ENCODE measurements around the gene PIP4P1.

DNA sequence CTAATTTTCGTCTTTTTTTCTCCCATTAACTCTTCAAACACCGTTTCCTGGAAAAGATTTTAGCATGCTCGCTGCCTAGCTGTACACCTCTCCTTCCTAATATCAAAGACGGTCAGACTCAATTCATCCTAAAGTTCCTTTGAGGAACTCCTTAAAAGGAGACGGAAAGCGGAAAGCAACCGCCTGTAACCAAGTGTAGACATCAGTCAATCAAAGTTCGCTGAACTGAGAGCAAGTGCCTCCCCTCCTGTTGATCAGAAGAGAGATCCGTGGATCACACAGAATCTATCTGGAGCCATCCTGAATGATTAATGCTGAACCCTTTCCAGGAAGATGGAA lies 47.5 kb downstream of the PIP4P1 start:
- TF ChIP-seq CTCF (conservative IDR thresholded peaks at IDR 0.05; ENCODE audit: low read depth, low read length) (no peak), EZH2 (IDR thresholded peaks at IDR 0.05; ENCODE audit: low read length, unreplicated experiment) (no peak)
